CD1c-positive myeloid dendritic cell (primary cell): ENCODE data around the gene PRDX2.

Experiments used
- DNase-seq: peaks from one replicate; pipeline ENCODE4 v3.0.0-alpha.2; 2016; ENCODE audit errors: extremely low spot score

Gene PRDX2

GRCh38 chr19:12779162-12779993 is 22.2 kb downstream of the PRDX2 start:
- DNase-seq, result peak; percentile 33

- DNase-seq, result no peak
Observed at GRCh38 chr19:12778905-12779161, 22.8 kb downstream of the PRDX2 start.

- peak; percentile 53 for DNase-seq
Observed at GRCh38 chr19:12778017-12778904, 23.3 kb downstream of the PRDX2 start.

- peak; percentile 90 for DNase-seq
Observed at GRCh38 chr19:12777217-12778016, 24.2 kb downstream of the PRDX2 start.

GRCh38 chr19:12774588-12775555 is 26.7 kb downstream of the PRDX2 start, which contains the start of gene HOOK2:
TSS of gene HOOK2 (minus strand) at chr19:12775552. CDS start at chr19:12775449, 103 bp downstream.
- DNase-seq, result no peak

- DNase-seq, result no peak
Observed at GRCh38 chr19:12773571-12773970, 28.0 kb downstream of the PRDX2 start.

- no peak for DNase-seq
Observed at GRCh38 chr19:12772323-12772722, 29.3 kb downstream of the PRDX2 start.

- DNase-seq, result no peak
Observed at GRCh38 chr19:12770922-12771321, 30.7 kb downstream of the PRDX2 start.

GRCh38 chr19:12769689-12770088 is 31.9 kb downstream of the PRDX2 start:
- DNase-seq, result peak; percentile 42

- no peak for DNase-seq
Observed at GRCh38 chr19:12767666-12768065, 33.9 kb downstream of the PRDX2 start.

- no peak for DNase-seq
Observed at GRCh38 chr19:12767150-12767549, 34.5 kb downstream of the PRDX2 start.

GRCh38 chr19:12766051-12766521 is 35.5 kb downstream of the PRDX2 start:
- DNase-seq, result peak; percentile 87

- DNase-seq, result no peak
Observed at GRCh38 chr19:12764698-12765097, 36.9 kb downstream of the PRDX2 start.

- DNase-seq, result no peak
Observed at GRCh38 chr19:12763100-12763499, 38.5 kb downstream of the PRDX2 start.

GRCh38 chr19:12759686-12760085 is 41.9 kb downstream of the PRDX2 start:
- no peak for DNase-seq

GRCh38 chr19:12757544-12758274 is 43.9 kb downstream of the PRDX2 start:
- DNase-seq, result peak; percentile 85

- DNase-seq, result no peak
Observed at GRCh38 chr19:12756150-12756883, 45.3 kb downstream of the PRDX2 start.

- DNase-seq, result no peak
Observed at GRCh38 chr19:12754465-12755196, 47.0 kb downstream of the PRDX2 start.
